Renal cortical epithelial cell (primary cell): ENCODE measurements around the gene PRDM15. TPM values are rescaled to one million over a fixed set of nuclear protein-coding genes. Genes with fewer than 3 reads are reported as not detected.

ENCODE experiments used
- DNase-seq: peaks from one replicate; pipeline ENCODE4 v3.0.0-alpha.2; 2011; ENCODE audit warnings: low read depth
- total RNA-seq: library from RNA; depleted of rRNA; stranded (reverse); fragments of >200 nt; gene quantifications from 2 replicates; pipeline ENCODE4 v1.2.3, GENCODE V29; 2014

PRDM15 gene
- total RNA-seq, 1 donor from 2014 or later: 7.8 TPM

- no peak for DNase-seq
These were observed 29.7 kb upstream of the PRDM15 start for GRCh38 chr21:41908829-41909228.

DNA sequence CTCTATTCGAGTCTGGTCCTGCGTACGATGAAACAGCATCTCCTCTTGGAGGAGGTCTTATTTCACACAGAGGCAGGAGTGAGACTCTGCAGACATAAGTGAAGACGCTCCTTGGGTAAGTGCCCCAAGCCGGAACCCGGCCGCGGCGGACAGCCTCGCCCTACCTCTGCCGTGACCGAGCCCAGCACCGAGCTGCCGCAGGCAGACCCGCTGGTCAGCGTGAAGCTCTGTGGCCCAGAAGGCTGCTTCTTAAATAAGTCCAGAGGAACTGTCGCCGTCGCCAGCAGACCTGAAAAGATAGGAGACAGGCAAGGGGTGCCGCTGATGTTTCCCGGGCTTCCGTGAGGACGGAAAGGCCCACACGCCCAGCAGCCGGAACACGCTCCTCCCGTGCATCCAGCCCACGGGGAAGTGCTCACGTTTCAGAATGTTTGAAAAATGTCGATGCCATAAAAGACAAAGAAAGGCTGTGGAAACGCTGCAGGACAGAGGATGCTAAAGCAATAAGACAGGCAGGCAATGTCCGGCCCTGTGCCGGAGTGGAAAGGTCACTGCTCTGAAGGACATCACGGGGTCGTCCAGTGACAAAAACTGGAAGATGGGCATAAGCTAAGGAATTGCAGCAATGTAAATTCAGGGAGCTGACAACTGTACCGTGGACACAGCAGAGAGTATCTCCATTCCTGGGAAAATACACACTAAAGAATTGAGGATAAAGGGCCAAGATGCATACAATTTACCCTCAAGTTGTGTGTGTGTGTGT, 28.5 kb upstream of the PRDM15 start:
- DNase-seq: no peak

- no peak for DNase-seq
These were observed 27.6 kb upstream of the PRDM15 start for GRCh38 chr21:41906770-41907169.

GRCh38 chr21:41903559-41904351, 24.6 kb upstream of the PRDM15 start:
- no peak for DNase-seq

DNA sequence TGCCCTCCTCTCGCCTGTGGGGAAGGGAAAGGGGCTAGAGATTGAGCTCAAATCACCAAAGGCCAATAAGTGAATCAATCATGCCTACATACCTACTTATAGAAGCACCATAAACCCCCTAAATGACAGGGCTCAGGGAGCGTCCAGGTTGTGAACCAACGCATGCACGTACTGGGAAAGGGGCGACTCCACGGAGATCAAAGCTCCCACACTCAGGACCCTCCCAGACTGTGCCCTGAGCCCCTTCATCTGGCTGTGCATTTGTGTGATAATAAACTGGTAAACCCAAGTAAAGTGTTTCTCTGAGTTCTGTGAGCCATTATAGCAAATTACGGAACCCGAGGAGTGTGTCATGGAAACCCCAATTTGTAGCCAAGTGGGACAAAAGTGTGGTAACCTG, 23.8 kb upstream of the PRDM15 start:
- no peak for DNase-seq

DNA sequence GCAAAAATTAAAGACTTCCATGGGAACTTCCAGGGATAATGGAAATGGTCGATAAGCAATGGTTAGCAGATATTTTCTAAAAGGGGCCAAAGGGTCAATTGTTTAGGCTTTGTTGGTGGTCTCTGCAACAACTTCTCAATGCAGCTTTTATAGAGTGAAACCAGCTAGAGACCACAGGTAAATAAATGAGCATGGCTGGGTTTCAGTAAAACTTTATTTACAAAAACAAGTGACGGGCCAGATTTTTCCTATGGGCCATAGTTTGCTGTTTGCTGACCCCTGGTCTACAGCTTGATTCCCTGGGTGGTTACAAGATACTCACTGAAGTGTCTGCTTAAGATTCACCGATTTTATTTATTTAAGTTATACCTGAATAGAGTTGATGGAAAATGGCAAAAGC, 22.6 kb upstream of the PRDM15 start:
- no peak for DNase-seq

DNA sequence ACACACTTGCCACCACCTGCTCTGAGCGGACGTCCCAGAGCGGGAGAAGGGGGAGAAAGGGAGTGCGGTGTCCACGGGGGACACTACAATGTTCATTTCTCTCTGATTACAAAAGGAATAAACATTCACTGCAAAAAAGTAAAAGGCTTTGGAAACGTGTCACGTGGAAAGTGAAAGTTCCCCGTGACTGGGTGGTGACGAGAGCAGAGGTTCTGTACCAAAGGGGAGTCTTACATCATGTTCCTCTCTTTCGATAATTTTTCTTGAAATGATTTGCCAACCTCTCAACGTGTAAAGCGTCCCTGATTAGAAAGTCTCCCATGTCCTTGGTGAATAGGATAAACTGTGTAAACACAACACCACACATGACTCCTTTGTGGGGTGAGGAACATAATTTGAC, 22.0 kb upstream of the PRDM15 start:
- no peak for DNase-seq

DNA sequence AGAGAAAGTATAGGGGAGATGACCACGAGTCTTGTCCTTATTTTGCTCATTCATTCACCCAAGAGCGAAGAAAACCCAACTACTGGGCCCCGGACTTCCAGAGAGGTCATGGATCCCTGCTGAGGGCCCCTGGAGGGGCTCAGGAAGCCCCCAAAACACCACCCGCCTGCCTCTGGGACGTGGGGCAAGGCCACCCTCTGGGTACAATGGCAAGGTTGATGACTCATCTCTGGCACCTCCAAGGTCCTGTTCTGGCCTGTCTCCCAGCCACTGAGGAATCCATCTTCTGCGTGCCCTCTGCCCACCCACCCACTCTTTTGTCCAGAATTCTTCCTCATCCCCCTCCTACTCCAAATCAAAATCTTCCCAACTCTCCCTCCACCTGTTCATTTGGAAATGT, 21.3 kb upstream of the PRDM15 start:
- DNase-seq: no peak

- no peak for DNase-seq
These were observed 20.5 kb upstream of the PRDM15 start for GRCh38 chr21:41899426-41900202.

GRCh38 chr21:41898998-41899397, 19.9 kb upstream of the PRDM15 start:
- DNase-seq: no peak

DNA sequence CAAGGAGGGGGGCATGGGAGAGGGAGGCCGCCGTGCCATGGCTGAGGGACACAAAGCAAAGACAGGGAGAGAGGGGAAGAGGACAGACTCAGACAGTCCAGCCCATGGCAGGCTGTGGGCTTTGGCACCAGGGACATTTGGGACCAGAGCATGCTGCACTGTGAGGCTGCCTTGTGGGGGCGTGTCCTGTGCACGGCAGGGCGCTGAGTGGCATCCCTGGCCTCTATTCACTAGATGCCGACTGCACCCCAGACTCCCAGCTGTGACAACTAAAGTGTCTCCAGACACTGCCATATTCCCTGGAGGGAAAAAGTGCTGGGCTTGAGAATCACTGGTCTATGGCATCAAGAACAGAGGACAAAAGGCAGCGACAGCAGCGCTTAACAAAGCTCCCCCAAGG, 18.6 kb upstream of the PRDM15 start:
- DNase-seq: no peak

GRCh38 chr21:41897047-41897669, 18.0 kb upstream of the PRDM15 start:
- DNase-seq: no peak

- DNase-seq: no peak
These were observed 16.7 kb upstream of the PRDM15 start for GRCh38 chr21:41895643-41896493.

GRCh38 chr21:41894922-41895557, 15.9 kb upstream of the PRDM15 start:
- peak; percentile 59 for DNase-seq

- DNase-seq: no peak
These were observed 15.4 kb upstream of the PRDM15 start for GRCh38 chr21:41894511-41894910.

DNA sequence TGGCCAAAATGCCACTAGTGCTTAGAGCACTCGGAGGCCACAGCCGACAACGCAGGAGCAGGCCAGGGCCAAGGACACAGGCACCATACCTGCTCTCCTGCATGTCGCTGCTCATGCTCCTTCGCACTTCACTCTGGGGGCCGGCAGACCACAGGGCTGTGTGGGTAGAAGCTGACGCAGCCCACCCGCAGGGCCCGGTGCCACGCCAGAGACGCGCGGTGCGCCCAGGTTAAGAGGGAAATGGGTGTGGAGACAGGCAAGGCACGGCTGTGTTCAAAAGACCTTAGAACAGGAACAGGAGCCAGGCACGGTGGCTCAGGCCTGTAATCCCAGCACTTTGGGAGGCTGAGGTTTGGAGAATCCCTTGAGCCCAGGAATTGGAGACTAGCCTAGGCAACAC, 13.6 kb upstream of the PRDM15 start:
- DNase-seq: no peak

GRCh38 chr21:41891132-41891531, 12.0 kb upstream of the PRDM15 start:
- DNase-seq: no peak

- DNase-seq: no peak
These were observed 11.2 kb upstream of the PRDM15 start for GRCh38 chr21:41890355-41890754.

GRCh38 chr21:41888749-41889376, 9.7 kb upstream of the PRDM15 start:
- DNase-seq: no peak

GRCh38 chr21:41887667-41888066, 8.5 kb upstream of the PRDM15 start:
- DNase-seq: no peak
